Dedifferentiated amniotic fluid mesenchymal stem cell (primary cell): Measurements from ENCODE around the gene SH3PXD2B.
"Not testable (repeated sequence)": the region's sequence is repeated elsewhere in the genome, so short reads cannot be mapped to it uniquely, and the experiment has no call there.

Experiments used
- DNase-seq: peaks from one replicate; pipeline ENCODE4 v3.0.0-alpha.2; 2016; ENCODE audit errors: extremely low spot score

Gene SH3PXD2B

GRCh38 chr5:172417983-172418630 lies 36.2 kb downstream of the SH3PXD2B start:
- peak; percentile 99 for DNase-seq

GRCh38 chr5:172417130-172417841 lies 37.0 kb downstream of the SH3PXD2B start:
- no peak for DNase-seq

- no peak for DNase-seq
Observed at GRCh38 chr5:172415362-172416275, 38.7 kb downstream of the SH3PXD2B start.

DNA sequence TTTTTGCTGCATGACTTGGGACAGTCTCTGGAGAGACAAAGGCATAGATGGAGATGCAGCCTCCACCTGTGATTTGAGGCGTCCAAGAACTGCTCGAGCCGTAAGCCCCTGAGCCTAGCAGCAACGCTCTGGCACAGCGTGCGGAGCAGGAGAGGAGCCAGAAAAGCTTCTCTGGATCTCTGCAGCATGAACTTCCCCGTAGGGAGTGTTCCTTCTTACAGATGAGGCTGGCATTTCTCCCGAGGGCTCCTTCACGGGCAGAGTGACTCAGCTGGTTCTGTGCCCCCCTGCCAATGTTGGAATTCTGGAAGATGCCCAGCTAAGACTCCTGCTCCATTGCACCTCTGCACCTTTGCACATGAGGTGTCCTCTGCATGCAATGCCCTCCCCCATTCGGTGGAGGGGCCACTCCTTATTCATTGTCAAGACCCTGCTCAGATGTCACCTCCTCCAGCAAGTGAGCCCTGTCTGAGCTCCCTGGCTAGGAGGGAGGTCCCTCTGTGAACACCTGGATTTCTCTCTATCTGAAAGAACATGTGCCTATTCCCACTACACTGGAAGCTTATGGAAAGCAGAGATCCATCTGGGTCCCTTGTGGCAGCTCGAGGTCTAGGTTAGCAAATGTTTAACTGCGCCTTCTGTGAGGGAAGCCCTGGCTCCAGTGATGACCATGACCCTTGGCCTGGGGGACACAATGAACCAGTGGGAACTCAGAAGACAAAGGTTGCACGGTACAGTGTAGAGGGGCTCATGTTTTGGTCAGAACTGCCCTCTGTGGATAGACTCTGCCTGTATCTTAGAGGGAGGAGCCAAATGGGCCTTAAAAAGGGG lies 39.6 kb downstream of the SH3PXD2B start:
- DNase-seq: no peak

DNA sequence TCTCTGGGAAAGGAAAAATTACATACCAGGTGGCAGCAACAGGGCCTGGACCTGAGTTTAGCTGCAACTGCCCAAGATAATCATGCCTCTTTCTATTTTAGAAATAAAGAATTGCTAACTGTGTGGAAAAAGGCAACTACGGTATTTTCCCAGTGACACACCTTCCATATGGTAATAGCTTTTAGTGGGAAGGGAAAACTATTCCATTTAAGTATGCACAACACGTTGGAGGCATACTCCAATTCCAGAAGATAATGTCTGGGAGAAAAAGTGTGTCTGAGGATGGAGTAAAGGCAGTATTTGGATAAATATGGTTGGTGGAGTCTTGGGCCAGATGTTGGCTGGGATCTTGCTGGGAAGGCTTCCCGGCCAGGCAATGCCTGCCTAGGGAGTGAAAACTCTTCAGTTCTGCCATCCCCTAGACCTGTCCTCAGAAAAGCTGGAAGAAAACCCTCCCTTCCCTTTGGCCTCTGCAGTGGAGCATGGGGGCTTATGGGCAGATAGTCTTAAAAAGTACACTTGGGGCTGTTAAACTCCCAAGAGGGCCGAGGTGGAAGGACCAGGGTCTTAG lies 40.6 kb downstream of the SH3PXD2B start:
- DNase-seq: no peak

DNA sequence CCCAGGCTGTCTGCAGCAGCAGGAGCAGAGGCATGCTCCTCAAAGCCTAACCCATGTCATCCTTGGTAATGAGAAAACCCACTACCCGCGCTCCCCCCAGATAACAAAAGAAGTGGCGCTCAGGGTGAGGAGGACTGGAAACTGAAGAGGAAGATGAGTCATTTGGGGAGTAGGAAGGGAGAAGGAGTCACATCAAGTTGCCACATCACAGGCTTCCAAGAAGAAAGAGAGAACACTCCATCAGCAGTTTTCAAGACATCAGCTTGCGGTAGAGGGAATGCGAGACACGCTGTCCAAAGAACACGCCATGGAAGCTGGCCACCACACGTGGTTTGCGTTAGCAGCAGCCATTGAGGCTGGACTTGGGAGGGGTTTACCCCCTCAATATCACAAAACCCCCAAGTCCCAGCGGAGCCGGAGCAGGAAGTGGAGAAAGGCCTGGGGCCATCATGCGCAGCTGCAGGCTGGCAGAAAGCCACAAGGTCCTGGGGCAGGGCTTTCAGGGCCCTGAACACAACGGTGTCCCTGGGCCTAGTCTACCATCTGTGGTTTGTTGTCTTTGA lies 41.5 kb downstream of the SH3PXD2B start:
- DNase-seq: peak; percentile 91

DNA sequence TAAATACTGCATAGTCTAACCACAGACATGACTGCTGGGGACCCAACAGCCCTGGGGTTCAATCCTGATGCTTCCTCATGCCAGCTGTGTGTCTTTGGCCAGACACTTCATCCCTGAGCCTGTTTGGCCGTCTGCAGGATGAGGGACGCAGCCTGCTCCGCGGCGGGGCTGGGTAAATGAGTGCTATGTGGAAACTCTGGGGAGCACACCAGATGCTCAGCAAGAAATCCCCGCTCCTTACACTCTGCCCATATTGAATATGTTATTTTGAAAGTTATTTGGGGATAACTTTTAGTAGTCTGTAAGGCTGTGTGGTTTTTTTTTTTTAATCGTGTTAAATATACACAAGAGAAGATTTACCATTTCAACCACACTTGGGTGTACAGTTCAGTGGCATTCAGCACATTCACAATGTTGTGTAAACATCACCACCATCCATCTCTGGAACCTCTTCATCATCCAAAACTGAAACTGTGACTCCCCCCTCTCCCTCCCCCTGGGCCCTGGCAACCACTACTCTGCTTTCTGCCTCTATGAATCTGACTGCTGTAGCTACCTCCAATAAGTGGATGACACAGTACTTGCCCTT lies 42.7 kb downstream of the SH3PXD2B start:
- DNase-seq: no peak

GRCh38 chr5:172410662-172411483 lies 43.5 kb downstream of the SH3PXD2B start:
- DNase-seq: peak; percentile 50

- no peak for DNase-seq
Observed at GRCh38 chr5:172410160-172410559, 44.2 kb downstream of the SH3PXD2B start.

DNA sequence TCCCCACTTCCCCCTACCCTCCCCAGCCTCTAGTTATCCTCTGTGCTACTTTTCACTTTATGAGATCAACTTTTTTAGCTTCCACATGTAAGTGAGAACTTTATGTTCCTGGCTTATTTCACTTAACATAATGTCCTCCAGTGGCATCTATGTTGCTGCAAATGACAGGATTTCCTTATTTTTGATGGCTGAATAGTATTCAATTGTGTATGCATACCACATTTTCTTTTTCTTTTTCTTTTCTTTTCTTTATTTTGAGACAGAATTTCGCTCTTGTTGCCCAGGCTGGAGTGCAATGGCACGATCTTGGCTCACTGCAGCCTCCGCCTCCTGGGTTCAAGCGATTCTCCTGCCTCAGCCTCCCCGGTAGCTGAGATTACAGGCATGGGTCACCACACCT lies 44.8 kb downstream of the SH3PXD2B start:
- DNase-seq: not testable (repeated sequence)

DNA sequence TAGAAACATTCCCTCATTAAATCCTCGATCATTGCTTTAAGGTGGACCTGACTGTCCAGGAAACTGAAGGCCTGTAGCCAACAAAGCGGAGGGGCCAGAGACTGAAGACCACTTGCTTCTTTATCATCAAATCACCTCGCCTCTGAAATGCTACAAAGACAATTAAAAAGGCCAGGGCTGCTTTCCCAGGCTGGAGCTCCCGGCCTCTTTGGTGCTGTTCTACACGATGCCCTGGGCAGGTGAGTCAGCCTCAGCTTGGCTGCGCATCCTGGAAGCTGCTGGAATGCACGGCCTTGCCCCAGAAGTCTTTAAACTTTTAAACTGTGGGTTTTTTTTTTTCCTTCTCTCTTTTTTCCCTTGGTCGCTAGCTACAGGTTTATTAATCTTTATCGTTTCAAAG lies 46.5 kb downstream of the SH3PXD2B start:
- DNase-seq: no peak

- DNase-seq: no peak
Observed at GRCh38 chr5:172407241-172407691, 47.1 kb downstream of the SH3PXD2B start.

DNA sequence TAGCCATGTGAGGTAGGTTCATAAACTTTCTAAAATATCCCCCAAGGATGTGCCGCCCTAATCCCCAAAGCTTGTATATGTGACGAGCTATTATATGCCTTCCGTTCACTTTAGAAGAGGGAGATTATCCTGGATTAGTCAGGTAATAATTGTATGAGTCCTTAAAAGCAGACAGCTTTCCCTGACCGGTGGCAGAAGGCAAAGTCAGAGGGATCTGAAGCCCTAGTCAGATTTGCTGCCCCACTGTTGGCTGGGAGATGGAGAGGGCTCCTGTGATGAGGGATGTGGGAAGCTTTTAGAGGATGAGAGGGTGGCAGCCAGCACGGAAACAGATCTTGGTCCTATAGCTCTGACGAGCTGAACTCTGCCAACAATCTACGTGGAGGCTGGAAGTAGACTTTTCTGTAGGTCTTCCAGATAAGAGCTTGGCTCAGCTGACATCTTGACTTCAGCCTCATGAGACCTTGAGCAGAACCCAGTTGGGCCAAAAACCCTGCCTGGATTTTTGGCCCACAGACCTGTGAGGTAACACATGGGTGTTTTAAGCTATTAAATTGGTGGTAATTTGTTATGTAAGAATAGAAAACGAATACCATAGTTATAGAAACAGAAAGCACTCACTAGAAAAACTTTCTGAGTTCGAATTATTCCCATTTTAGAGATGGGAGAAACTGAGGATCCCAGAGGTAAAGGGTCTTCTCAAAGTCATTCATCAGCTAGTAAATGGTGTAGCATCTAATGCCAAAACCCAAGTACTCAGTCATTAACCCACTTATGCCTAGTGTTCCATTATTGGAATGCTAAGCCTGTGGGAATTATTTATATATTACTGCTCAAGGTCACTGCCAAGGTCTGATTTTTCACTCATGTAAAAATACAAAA lies 48.9 kb downstream of the SH3PXD2B start:
- no peak for DNase-seq

GRCh38 chr5:172404746-172405145 lies 49.6 kb downstream of the SH3PXD2B start:
- DNase-seq: no peak

GRCh38 chr5:172403817-172404216 lies 50.5 kb downstream of the SH3PXD2B start:
- DNase-seq: no peak

GRCh38 chr5:172403189-172403796 lies 51.0 kb downstream of the SH3PXD2B start:
- no peak for DNase-seq

GRCh38 chr5:172402531-172403188 lies 51.7 kb downstream of the SH3PXD2B start:
- no peak for DNase-seq
